ENCODE data around the gene NISCH.

NISCH gene

GRCh38 chr3:52470920-52471319 lies 15.5 kb downstream of the NISCH start:
- TF ChIP-seq, protein P1, sequence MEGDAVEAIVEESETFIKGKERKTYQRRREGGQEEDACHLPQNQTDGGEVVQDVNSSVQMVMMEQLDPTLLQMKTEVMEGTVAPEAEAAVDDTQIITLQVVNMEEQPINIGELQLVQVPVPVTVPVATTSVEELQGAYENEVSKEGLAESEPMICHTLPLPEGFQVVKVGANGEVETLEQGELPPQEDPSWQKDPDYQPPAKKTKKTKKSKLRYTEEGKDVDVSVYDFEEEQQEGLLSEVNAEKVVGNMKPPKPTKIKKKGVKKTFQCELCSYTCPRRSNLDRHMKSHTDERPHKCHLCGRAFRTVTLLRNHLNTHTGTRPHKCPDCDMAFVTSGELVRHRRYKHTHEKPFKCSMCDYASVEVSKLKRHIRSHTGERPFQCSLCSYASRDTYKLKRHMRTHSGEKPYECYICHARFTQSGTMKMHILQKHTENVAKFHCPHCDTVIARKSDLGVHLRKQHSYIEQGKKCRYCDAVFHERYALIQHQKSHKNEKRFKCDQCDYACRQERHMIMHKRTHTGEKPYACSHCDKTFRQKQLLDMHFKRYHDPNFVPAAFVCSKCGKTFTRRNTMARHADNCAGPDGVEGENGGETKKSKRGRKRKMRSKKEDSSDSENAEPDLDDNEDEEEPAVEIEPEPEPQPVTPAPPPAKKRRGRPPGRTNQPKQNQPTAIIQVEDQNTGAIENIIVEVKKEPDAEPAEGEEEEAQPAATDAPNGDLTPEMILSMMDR (IDR thresholded peaks at IDR 0.05; ENCODE audit: control insufficient read depth, extremely low read depth, insufficient read depth): no peak
- H3K4me3 ChIP-seq (ENCODE audit: low read depth, low read length): no peak overlapping the region
- DNase-seq (ENCODE audit: low read depth): no peak

DNA sequence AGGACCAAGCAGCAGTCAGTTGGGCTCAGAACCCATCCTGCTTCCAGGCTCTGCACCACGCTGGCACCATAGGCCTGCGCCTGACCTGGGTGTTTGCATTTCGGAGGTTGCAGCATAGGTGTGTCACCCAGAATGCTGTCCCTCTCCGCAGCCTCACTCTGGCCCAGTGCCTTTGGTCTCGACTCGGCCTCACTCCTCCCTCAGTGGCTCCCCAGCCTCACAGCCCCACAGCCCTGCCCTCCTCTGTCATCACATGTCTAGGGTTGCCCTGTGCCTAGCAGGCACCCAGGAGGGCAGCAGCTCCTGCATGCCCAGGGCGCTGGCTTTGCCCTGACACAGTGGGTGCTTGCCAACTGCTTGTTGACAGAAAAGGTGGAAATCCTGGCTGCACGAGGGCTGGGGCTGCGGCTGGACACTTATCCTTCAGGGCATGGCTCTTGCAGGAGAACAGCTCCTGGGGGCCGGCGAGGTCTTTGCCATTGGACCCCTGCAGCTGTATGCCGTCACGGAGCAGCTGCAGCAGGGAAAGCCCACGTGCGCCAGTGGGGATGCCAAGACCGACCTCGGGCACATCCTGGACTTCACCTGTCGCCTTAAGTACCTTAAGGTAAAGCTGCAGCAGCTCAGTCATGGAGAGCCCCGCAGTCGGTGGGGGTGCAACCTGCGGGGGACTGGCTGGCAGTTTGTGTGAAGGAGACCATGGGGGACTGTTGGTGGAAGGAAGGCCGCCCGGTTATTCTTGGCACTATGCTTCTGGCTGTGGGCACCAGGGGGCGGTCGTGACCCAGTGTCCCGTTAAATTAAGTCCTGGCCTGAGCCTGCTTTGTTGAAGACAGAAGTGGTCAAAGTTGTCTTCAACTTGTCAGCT lies 16.2 kb downstream of the NISCH start:
- TF ChIP-seq, protein P1 (IDR thresholded peaks at IDR 0.05; ENCODE audit: control insufficient read depth, extremely low read depth, insufficient read depth): peak; percentile 83
- DNase-seq (ENCODE audit: low read depth): peak; percentile 64

DNA sequence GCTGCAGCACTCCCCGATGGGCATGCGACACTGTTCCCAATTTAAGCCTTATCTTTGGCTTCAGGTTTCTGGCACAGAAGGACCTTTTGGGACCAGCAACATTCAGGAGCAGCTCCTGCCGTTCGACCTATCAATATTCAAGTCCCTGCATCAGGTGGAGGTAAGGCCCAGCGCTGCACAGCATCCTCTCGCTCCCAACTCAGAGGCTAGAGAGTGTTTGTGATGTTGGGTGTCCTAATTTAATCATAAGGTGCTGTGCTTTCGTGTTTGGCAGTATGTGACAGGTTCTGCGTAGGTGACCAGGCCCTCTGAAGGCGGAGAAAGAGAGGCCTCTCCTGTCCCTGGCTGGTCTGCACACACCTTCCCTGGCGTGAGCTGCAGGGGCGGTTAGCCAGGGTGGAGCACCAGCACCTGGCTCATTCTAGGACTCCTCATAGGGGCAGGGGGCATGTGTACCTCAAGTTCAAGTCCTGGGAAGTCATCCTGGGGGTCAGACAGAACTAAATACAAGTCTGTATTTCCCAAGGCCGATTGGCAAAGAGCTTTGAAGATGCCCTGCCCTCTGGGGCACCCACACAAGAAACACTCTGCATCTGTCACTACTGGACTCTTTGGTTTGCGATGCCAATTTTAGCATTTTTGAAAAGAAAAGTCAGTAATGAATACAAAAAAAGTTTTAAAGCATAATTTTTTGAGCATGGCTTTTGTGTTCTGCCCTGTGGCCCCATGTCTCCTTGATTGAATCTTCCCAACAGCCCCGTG lies 17.0 kb downstream of the NISCH start:
- TF ChIP-seq, protein P1 (IDR thresholded peaks at IDR 0.05; ENCODE audit: control insufficient read depth, extremely low read depth, insufficient read depth): no peak
- no peak overlapping the region for H3K4me3 ChIP-seq (ENCODE audit: low read depth, low read length)
- no peak for DNase-seq (ENCODE audit: low read depth)

More for the DNA sequence above, 16.2 kb downstream of the NISCH start:
- no peak overlapping the region for H3K4me3 ChIP-seq (ENCODE audit: low read depth, low read length)

- no peak overlapping the region for H3K4me3 ChIP-seq (ENCODE audit: low read depth, low read length)
- TF ChIP-seq, protein P1 (IDR thresholded peaks at IDR 0.05; ENCODE audit: control insufficient read depth, extremely low read depth, insufficient read depth): no peak
- DNase-seq (ENCODE audit: low read depth): no peak
Observed at GRCh38 chr3:52473026-52473425, 17.6 kb downstream of the NISCH start.

DNA sequence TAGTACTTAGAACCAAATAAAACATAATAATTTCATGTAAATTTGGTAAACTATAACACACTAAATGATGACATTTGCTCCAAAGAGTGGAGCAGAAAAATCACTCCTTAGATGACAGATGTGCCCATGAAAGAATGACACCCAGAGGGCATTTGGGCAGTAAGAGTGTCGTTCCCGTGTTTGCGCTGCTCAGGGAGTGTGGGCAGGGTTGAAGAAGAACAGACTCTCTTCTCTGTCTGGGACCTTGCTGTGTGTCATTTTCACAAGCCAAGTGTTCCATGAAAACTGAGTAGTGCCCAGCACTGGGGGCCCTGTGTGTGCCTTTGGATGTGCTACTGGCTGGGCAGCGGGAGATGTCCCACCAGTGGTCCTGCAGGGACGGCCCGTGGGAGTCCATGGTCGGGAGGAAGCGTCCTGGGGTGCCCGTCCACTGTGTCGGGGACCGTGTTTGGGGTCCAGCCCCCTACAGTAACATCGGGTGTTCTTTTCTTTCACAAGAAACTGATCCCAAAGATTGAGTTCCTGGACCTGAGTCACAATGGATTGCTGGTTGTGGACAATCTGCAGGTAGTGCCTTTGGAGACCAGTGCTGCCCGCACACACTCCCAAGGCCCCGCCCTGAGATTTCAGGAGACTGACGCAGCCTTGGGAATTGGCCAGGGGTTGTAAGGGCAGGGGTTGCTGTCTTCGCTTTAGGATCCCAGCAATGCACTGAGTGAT lies 21.8 kb downstream of the NISCH start:
- DNase-seq (ENCODE audit: low read depth): no peak
- TF ChIP-seq, protein P1 (IDR thresholded peaks at IDR 0.05; ENCODE audit: control insufficient read depth, extremely low read depth, insufficient read depth): no peak
- no peak overlapping the region for H3K4me3 ChIP-seq (ENCODE audit: low read depth, low read length)

- no peak for DNase-seq (ENCODE audit: low read depth)
- no peak overlapping the region for H3K4me3 ChIP-seq (ENCODE audit: low read depth, low read length)
- TF ChIP-seq, protein P1 (IDR thresholded peaks at IDR 0.05; ENCODE audit: control insufficient read depth, extremely low read depth, insufficient read depth): no peak
Observed at GRCh38 chr3:52477796-52478095, 22.3 kb downstream of the NISCH start.
